ENCODE data around the gene CATSPERZ. TPM values are rescaled to one million over a fixed set of nuclear protein-coding genes. Genes with fewer than 3 reads are reported as not detected.
A peak's percentile ranks its signal among the peaks of the same experiment; 100 is the strongest.

Gene CATSPERZ
- total RNA-seq, 1 donor from 2014 or later, result not detected

DNA sequence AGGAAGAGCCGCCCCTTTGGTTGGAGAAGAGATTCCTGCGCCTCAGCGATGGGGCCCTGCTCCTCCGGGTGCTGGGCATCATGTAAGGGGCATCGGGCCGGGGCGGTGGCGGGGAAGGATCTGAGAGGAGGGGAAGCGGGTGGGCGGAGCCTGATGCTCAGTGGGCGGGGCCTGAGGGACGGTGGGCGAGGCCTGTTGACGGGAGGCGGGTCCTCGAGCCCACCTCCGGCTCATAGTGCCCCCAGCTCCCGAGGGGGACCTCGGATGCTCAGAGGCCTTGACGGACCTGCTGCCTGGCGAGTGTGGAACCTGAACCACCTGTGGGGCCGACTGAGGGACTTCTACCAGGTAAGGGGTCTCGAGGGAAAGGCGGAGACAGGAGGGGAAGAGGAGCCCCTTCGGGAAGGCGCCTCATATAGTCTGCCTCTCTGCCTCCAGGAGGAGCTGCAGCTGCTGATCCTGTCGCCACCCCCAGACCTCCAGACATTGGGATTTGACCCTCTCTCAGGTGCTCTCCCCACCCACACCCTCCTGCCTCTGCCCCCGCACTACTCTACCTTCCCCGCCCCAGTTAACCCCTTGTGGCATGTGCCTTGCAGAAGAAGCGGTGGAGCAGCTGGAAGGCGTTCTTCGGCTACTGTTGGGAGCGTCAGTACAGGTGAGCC is 40.6 kb downstream of the CATSPERZ start:
- TF ChIP-seq, protein P1, sequence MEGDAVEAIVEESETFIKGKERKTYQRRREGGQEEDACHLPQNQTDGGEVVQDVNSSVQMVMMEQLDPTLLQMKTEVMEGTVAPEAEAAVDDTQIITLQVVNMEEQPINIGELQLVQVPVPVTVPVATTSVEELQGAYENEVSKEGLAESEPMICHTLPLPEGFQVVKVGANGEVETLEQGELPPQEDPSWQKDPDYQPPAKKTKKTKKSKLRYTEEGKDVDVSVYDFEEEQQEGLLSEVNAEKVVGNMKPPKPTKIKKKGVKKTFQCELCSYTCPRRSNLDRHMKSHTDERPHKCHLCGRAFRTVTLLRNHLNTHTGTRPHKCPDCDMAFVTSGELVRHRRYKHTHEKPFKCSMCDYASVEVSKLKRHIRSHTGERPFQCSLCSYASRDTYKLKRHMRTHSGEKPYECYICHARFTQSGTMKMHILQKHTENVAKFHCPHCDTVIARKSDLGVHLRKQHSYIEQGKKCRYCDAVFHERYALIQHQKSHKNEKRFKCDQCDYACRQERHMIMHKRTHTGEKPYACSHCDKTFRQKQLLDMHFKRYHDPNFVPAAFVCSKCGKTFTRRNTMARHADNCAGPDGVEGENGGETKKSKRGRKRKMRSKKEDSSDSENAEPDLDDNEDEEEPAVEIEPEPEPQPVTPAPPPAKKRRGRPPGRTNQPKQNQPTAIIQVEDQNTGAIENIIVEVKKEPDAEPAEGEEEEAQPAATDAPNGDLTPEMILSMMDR (IDR thresholded peaks at IDR 0.05; ENCODE audit: insufficient read depth, low read length, poor library complexity, severe bottlenecking), result peak; percentile 26
- no peak overlapping the region for H3K4me3 ChIP-seq (ENCODE audit: low read depth, low read length)
- no peak for DNase-seq (ENCODE audit: low read depth)

DNA sequence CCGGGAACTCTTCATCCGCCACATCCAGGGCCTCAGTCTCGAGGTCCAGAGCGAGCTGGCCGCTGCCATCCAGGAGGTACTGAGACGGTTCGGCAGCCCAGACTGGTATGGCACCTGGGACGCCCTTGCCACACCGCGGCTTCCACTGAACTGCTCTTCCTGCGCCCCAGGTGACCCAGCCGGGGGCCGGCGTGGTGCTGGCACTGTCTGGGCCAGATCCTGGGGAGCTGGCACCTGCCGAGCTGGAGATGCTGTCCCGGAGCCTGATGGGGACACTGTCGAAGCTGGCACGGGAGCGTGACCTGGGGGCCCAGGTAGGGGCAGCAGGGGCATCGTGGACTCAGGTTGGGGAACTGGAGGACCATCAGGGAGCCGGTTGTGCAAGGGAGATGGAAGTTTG is 41.3 kb downstream of the CATSPERZ start:
- H3K27me3 ChIP-seq (ENCODE audit: control insufficient read depth, insufficient read depth, low read length), result peaks cover 5% of the 10 kb centered on the region
- H3K4me3 ChIP-seq (ENCODE audit: low read depth, low read length), result no peak overlapping the region
- no peaks in the 10 kb centered on the region for H3K36me3 ChIP-seq (ENCODE audit: control insufficient read depth, insufficient read depth, low read length)
- TF ChIP-seq, protein P1 (IDR thresholded peaks at IDR 0.05; ENCODE audit: insufficient read depth, low read length, poor library complexity, severe bottlenecking), result no peak
- no peak for DNase-seq (ENCODE audit: low read depth)

More for the DNA sequence above, 40.6 kb downstream of the CATSPERZ start:
- H3K36me3 ChIP-seq (ENCODE audit: control insufficient read depth, insufficient read depth, low read length), result no peaks in the 10 kb centered on the region
- peaks cover 5% of the 10 kb centered on the region for H3K27me3 ChIP-seq (ENCODE audit: control insufficient read depth, insufficient read depth, low read length)

DNA sequence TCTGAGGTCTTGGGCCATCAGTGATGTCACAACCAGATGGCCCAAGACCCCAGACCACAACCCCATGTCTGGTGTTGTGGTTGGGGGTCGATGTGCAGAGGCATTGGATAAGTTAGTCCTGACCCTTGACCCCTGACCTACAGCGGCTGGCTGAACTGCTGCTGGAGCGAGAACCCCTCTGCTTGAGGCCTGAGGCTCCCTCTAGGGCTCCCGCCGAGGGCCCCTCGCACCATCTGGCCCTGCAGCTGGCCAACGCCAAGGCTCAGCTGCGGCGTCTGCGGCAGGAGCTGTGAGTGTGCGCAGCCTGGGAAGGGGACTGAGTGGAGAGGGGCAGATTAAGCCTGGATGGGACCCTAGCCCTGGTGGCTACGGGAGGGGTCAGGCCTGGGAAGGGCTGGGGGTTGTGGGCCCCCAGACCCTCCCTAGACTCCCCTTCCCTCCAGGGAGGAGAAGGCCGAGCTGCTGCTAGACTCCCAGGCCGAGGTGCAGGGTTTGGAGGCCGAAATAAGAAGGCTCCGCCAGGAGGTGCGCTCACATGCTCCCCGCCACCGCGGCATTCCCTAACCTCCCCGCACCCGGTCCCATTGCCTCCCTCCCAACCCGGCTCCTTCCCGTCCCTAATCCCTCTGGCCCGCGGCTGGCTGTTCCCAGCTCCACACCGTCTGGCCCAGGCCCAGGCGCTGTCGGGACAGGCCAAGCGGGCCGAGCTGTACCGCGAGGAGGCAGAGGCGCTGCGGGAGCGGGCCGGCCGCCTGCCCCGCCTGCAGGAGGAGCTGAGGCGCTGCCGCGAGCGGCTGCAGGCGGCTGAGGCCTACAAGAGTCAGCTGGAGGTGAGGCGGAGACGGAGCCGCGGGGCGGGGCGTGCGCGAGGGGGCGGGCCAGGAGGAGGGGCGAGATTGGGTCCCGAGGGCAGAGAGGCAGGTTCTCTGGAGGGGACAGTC is 42.0 kb downstream of the CATSPERZ start:
- peak overlapping the region; percentile 27 for H3K4me3 ChIP-seq (ENCODE audit: low read depth, low read length)
- TF ChIP-seq, protein P1 (IDR thresholded peaks at IDR 0.05; ENCODE audit: insufficient read depth, low read length, poor library complexity, severe bottlenecking), result peak; percentile 14
- peaks cover 5% of the 10 kb centered on the region for H3K27me3 ChIP-seq (ENCODE audit: control insufficient read depth, insufficient read depth, low read length)
- peak; percentile 61 for DNase-seq (ENCODE audit: low read depth)
- H3K36me3 ChIP-seq (ENCODE audit: control insufficient read depth, insufficient read depth, low read length), result no peaks in the 10 kb centered on the region

DNA sequence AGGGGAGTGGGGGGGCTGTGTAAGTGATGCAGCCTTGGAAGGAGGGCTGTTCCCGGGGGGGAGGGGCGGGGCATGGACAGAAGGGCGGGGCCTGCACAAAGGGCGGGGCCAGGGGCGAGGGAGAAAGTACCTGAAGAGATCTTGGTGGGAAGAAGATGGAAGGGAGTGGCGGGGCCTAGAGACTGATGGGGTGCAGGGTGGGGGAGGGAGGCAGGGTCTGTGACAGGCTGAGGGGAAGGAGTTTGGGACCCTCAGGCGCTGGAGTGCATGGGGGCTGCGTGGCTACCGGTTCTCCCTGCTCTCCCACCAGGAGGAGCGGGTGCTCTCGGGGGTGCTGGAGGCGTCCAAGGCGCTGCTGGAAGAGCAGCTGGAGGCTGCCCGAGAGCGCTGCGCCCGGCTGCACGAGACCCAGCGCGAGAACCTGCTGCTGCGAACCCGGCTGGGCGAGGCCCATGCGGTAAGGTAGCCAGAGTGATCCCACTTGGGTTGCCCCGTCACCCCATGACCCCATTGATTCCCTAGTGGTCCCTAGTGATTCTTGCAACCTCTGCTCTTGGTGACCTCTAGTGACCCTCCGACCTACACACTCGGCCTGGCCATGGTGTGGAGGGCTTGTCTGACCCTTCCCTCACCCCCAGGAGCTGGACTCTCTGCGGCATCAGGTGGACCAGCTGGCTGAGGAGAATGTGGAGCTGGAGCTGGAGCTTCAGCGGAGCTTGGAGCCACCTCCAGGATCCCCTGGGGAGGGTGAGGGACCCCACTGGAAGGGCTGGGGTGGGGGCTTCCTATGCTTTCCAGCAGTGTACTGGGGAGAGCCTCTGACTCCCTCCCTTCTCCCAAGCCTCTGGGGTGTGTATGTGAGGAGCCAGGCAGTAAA is 42.9 kb downstream of the CATSPERZ start:
- Histone ChIP-seq H3K4me3 (ENCODE audit: low read depth, low read length) (peak overlapping the region; percentile 27), H3K36me3 (ENCODE audit: control insufficient read depth, insufficient read depth, low read length) (no peaks in the 10 kb centered on the region), H3K27me3 (ENCODE audit: control insufficient read depth, insufficient read depth, low read length) (peaks cover 5% of the 10 kb centered on the region)
- no peak for DNase-seq (ENCODE audit: low read depth)
- TF ChIP-seq, protein P1 (IDR thresholded peaks at IDR 0.05; ENCODE audit: insufficient read depth, low read length, poor library complexity, severe bottlenecking), result no peak

DNA sequence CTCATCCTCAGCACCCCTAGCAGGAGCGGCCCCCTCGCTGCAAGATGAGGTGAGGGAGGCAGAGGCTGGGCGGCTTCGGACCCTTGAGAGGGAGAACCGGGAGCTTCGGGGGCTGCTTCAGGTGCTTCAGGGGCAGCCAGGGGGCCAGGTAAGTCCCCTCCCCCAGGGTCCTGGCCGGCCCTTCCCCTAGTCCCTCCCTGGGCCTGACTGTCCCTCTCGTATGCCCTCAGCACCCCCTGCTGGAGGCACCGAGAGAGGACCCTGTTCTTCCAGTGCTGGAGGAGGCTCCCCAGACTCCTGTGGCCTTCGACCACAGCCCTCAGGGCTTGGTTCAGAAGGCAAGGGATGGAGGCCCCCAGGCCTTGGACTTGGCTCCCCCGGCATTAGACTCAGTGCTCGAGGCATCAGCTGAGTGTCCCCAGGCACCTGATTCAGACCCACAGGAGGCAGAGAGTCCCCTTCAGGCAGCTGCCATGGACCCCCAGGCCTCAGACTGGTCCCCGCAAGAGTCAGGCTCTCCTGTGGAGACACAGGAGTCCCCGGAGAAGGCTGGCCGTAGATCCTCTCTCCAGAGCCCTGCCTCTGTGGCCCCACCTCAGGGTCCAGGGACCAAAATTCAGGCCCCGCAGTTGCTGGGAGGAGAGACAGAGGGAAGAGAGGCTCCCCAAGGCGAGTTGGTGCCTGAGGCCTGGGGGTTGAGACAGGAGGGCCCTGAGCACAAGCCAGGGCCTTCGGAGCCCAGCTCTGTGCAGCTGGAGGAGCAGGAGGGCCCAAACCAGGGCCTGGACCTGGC is 43.8 kb downstream of the CATSPERZ start:
- H3K27me3 ChIP-seq (ENCODE audit: control insufficient read depth, insufficient read depth, low read length), result peaks cover 5% of the 10 kb centered on the region
- DNase-seq (ENCODE audit: low read depth), result no peak
- TF ChIP-seq, protein P1 (IDR thresholded peaks at IDR 0.05; ENCODE audit: insufficient read depth, low read length, poor library complexity, severe bottlenecking), result peak; percentile 54
- H3K4me3 ChIP-seq (ENCODE audit: low read depth, low read length), result no peak overlapping the region
- H3K36me3 ChIP-seq (ENCODE audit: control insufficient read depth, insufficient read depth, low read length), result no peaks in the 10 kb centered on the region
